Right renal pelvis (tissue), 4 donors: ENCODE data around the gene MINDY4. TPM values are rescaled to one million over a fixed set of nuclear protein-coding genes. Genes with fewer than 3 reads are reported as not detected.

Source experiments
- DNase-seq, 4 donors: peaks; one replicate each; pipeline ENCODE4 v3.0.0-alpha.2; 2013; ENCODE audit warnings: low read depth in 4 of 4, low spot score in 3 of 4, missing footprints in 1 of 4
- polyA plus RNA-seq, 4 donors: library from polyadenylated mRNA; unstranded; fragments of 120-200 nt; gene quantifications; one replicate each; pipeline ENCODE4 v1.2.1, GENCODE V29; 2013; ENCODE audit not compliant: insufficient read length in 4 of 4

The MINDY4 gene
- polyA plus RNA-seq, 4 donors = 10.8 to 12.2 (median 11.1) TPM

DNA sequence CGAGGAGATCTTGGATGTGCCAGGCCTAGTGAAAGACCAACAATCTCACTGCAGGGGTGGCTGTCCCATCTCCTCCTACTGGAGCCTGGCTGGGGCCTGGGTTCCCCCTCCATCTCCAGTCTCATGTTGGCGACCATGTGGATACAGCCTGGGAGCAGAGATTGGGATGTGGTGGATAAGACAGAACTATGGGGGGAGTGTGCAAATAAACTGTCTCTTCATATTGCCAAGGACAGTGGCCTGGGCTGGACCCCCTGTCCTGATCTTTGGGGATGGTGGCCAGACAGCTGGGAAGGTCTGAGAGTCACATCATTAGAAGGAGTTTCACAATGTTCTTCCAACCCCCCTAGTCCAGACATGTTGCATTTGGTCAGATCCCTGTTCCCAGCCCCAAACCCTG, 5.8 kb upstream of the MINDY4 start:
- DNase-seq = no peak

- no peak for DNase-seq
These were observed 408 bp upstream of the MINDY4 start for GRCh38 chr7:30770845-30771173.

DNA sequence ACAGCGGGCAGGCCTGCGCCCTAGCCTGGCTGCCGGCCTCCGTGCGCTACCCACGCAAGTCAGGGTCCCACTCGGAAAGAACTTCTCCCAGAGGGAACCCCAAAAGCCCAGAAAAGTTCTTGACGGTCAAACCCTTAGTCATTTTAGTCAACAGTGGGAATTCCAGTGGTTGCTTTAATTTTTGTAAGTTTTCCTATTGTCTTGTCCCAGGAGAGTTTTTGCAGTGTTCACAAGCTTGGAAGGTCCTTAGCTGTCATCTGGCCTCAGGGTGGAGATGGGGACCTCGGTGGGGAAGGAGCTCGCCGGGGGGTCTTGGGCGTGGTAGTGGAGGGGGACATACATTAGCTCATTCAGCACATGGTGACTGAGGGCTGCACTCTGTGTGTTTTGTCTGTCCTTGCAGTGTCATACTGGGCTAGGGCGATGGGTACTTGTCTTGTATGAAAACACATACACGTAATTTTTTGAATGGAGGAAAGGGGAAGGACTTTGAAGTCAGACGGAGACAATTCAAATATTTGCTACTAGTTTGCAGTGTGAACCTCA, 736 bp downstream of the MINDY4 start:
- DNase-seq = no peak

- DNase-seq = no peak
These were observed 1.8 kb downstream of the MINDY4 start for GRCh38 chr7:30772984-30773383.

DNA sequence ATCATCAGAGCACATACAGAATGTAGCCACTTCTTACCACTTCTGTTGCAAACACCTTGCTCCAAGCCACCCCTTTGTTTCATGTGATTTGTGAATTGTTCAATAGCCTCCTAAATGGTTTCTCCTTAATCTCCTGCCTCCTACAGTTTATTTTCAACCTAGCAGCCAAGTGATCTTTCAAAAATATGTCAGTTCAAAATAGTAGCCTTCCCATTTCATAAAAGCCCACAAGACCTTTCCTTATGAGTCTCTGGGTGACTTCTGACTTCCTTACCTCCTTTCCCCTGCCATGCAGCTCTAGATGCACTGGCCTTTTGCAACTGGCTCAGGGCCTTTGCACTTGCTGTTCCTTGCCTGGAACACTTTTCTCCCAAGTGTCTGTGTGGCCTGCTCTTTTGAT, 4.8 kb downstream of the MINDY4 start:
- no peak for DNase-seq

- DNase-seq = no peak
These were observed 5.8 kb downstream of the MINDY4 start for GRCh38 chr7:30776971-30777370.

DNA sequence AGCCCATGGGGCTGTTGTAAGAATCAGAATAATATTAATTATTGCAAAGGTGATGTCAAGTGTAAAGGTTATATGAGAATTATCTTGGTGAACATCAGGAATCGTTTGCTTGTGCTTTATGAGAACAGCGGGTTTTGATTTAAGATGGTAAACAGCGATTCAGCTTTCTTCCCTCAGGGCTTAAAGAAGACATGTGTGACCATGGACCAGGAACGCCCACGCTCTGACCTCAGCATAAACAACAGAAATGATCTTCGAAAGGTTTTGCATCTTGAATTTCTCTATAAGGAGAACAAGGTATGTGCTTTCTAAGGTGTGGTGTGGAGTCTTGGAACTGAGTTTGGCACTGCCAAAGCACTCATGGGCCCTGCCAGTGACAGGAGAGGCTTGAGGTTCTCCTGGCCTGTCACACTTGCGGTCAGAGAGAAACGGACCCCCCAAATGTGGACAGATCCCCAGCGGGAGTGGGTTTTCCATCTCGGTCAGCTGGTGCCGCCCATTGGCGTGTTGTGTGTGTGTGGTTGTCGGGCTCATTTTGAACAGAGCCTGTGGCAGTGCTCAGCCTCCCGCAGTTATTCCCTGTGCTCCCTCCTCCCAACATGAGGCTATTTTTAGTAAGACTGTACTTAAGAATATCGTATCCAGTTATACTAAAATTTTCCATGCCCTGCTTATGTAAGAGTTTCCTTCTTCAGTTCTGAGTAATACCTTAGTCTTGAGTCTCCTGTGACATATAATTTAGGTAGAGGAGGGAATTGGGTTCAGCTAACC, 7.2 kb downstream of the MINDY4 start:
- DNase-seq = no peak

GRCh38 chr7:30779574-30779973, 8.4 kb downstream of the MINDY4 start:
- DNase-seq = no peak

DNA sequence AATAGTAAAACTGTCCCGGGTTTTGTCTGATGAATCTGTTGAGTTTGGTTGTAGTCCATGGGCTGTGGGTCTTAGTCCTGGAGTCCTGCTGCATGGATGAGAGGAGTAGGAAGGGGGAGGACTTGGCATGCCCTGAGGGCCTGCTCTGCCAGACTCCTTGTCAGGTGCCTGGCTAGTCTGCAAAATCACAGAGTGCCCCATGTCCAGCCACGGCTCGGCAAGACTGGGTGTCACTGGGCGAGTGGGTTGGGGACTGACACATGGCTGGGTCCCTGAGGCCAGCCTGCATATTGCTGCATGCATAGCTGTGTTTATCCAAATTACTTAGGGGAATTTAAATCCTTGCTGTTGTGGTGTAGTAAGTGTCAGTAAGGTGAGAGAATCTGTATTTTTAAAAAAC, 9.7 kb downstream of the MINDY4 start:
- no peak for DNase-seq

GRCh38 chr7:30782690-30783089, 11.5 kb downstream of the MINDY4 start:
- DNase-seq = no peak

DNA sequence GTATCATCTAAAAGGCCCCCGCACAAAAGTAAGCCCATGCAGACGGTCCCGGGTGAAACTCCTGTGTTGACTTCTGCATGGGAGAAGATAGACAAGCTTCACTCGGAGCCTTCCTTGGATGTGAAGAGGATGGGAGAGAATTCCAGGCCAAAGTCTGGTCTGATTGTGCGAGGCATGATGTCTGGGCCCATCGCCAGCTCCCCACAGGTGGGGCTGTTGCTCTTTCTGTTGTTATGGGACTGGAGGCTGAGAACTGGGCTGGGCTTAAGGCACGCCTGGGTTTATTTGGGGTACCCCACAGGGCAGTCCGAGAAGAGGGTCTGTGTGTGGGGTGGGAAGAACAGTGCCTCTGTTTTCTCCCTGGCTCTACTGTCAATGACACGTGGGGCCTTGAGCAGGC, 14.6 kb downstream of the MINDY4 start:
- DNase-seq = no peak

GRCh38 chr7:30787486-30787885, 16.3 kb downstream of the MINDY4 start:
- no peak for DNase-seq

GRCh38 chr7:30788640-30789333, 17.6 kb downstream of the MINDY4 start:
- DNase-seq = no peak

DNA sequence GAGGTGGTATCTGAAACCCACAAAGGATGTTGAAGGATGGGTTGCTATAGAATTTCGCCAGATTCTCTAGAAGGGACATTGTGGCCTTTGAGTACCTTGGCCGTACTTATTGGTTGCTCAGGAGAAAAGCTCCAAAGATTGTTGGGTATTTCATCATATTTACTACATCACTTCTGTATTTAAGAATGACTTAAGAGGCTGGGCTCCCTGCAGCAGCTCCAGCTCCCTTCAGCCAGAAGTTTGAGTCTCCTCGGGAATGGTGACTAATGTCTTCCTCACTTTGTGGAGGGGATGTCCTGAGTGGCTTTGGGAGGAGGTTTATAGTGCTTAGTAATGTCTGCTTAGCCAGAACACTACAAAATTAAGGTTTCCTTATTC, 18.1 kb downstream of the MINDY4 start:
- DNase-seq = no peak

GRCh38 chr7:30790356-30790755, 19.1 kb downstream of the MINDY4 start:
- no peak for DNase-seq

DNA sequence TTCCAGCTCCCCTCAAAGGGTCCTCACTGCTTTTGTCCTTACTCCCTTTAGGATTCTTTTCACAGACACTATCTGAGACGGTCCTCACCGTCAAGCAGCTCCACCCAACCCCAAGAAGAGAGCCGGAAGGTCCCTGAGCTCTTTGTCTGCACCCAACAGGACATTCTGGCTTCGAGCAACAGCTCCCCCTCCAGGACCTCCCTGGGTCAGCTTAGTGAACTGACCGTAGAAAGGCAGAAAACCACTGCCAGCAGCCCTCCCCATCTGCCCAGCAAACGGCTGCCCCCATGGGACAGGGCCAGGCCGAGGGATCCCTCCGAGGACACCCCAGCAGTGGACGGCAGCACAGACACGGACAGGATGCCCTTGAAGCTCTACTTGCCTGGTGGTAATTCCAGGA, 19.9 kb downstream of the MINDY4 start:
- DNase-seq = no peak

GRCh38 chr7:30795161-30795948, 24.1 kb downstream of the MINDY4 start:
- DNase-seq = no peak

DNA sequence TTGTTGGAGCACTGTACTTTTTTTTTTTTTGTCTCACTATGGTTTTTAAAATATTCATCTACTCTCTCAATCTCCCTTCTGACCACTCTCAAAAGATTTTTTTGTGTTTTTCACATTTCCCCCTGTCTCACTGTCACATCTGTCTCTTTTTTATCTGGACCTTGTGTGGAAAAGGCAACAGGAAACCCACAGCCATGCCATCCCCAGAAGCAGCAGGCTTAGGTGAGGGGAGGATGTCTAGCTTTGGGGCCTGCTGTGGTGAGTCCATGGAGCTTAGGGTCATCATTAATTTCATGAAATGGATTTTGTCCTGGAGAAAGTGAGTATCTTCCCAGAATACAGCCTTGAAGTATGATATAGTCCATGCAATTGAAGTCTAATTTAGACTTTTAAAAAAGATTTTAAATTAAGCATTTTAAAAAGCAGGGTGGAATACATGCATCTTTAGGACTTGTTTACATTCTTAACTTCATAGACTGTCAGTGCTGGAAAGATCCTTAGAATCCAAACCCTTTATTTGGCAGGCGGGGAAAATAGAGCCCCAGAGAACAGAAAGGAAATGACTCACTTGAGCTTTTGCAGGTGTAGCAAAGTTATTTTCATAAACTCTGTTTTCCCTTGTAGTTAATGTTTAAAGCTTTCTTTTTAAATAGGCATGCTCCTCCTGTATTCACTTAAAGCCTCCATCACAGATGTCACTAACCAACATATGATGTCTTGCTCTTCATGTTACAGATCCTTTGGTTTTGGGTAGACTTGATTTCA, 25.1 kb downstream of the MINDY4 start:
- no peak for DNase-seq

DNA sequence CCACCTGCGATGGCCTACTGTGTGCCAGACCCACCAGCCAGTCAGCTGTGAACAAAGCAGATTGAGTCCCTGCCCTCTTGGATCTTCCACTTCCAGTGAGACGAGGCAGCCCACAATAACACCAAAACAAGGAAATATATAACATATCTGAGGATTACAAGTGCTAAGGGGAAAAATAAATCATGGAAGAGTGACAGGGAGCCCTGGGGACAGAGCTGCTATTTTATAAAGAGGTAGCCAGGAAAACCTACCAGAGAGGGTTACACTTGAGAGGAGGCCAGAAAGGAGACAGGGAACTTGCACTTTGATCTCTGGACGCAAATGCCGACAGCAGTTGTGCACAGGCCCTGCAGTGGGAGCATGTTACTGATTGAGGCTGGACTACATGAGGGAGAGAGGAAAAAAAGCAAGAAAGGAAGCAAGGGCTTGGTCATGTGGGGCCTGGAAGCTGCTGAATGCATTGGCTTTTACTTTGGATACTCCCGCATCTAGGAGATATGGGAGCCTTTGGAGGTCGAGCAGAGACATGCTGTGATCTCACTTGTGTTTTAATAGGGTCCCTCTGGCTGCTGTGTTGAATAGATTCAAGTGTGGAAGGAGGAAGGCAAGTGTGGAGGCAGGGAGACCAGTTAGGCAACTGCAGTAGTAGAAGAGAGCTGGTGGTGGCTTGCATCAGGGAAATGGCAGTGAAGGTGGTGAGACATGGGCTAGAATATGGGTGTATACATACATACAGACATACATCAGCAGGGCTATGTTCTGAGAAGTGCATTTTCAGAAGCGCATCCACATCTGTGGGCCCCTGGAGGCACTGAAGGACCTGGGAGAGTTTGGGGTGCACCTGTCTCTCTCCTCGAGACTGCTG, 26.2 kb downstream of the MINDY4 start:
- no peak for DNase-seq
